ENCODE data around the gene TTLL10. TPM values are rescaled to one million over a fixed set of nuclear protein-coding genes. Genes with fewer than 3 reads are reported as not detected.

The TTLL10 gene
- total RNA-seq, 2 experiments from 2014 or later, result not detected

DNA sequence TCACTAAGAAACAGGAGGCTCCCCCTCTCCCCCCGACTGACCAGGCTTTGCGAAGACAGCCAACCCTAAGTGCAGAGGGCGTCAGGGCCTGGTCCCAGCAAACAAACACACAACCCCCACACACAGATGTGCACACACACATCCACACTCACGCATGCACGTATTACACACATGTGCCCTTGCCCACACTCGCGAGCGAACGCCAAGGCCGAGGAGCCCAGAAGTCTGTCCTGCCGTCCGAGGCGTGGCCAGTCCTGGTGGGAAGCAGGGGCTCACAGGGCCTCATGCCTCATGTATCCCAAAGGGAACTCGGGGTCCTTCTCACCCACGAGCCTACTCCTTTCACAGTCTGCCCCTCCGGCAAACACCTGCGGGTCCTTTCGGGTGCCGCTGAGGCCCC, 56.1 kb downstream of the TTLL10 start:
- intact Hi-C loops (cut with micrococcal nuclease), result loop anchor here (2.0 to 10.0 kb wide), 4 partner anchors 21 to 195 kb away; partner anchors contain the start of gene UBE2J2
- H3K36me3 Mint-ChIP-seq (ENCODE audit: low read depth), result peaks cover 29% of the 10 kb centered on the region
- H3K9me3 Mint-ChIP-seq, result no peaks in the 10 kb centered on the region

DNA sequence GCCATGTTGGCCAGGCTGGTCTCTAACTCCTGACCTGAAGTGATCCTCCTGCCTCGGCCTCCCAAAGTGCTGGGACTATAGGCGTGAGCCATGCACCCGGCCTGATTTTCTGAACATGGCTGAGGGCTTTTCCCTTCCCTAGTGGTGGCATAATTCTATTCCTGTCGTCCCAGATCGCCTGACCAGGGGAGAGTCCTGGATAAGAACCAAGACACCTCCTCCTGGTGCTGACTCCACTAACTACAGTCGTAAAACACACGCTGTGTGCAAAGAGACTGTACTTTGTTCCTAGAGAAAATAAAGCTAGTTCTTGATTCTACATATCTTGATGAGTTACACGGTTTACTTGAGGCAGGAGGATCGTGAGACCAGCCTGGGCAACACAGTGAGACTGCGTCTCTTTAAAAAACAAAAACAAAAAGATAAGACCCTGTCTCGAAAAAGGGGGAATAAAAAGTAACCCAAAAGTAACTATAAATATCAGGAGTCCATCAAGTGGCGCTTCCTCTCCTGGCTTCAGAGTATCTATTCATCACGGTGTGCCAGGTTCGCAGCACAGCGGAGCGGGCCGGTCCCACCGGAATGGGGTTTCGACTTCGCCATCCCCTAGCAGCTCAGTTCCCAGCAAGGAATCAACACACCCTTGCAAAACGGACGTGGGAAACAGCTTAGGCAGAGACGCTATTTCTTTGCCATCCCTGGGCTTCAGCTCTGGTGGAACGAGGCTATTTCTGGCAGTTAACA, 57.1 kb downstream of the TTLL10 start:
- H3K4me3 Mint-ChIP-seq, result peak overlapping the region; percentile 86
- peaks cover 39% of the 10 kb centered on the region for H3K4me1 Mint-ChIP-seq (ENCODE audit: low read depth)
- H3K27me3 Mint-ChIP-seq (ENCODE audit: low read depth), result no peaks in the 10 kb centered on the region
- intact Hi-C loops (cut with micrococcal nuclease), result loop anchor here (2.0 to 10.0 kb wide), 4 partner anchors 20 to 196 kb away; partner anchors contain the start of gene UBE2J2
- CTCF ChIA-PET, result interaction anchor here (0.7 to 2.2 kb wide), 4 partner anchors 51 to 170 kb away, joined by 3 to 9 read pairs (median 6); no protein-coding TSS in a partner anchor
- no peak for DNase-seq
- H3K36me3 Mint-ChIP-seq (ENCODE audit: low read depth), result peaks cover 24% of the 10 kb centered on the region
- H3K27ac Mint-ChIP-seq, result peak overlapping the region; percentile 86
- no peaks in the 10 kb centered on the region for H3K9me3 Mint-ChIP-seq

More for the DNA sequence above, 56.1 kb downstream of the TTLL10 start:
- Mint-ChIP-seq H3K27me3 (ENCODE audit: low read depth) (no peaks in the 10 kb centered on the region), H3K27ac (no peak overlapping the region), H3K4me3 (peak overlapping the region; percentile 39), H3K4me1 (ENCODE audit: low read depth) (peaks cover 42% of the 10 kb centered on the region)
- no peak for DNase-seq
- CTCF ChIA-PET, result interaction anchor here (0.6 to 2.2 kb wide), 3 partner anchors 107 to 110 kb away, joined by 3 to 9 read pairs (median 3); no protein-coding TSS in a partner anchor

DNA sequence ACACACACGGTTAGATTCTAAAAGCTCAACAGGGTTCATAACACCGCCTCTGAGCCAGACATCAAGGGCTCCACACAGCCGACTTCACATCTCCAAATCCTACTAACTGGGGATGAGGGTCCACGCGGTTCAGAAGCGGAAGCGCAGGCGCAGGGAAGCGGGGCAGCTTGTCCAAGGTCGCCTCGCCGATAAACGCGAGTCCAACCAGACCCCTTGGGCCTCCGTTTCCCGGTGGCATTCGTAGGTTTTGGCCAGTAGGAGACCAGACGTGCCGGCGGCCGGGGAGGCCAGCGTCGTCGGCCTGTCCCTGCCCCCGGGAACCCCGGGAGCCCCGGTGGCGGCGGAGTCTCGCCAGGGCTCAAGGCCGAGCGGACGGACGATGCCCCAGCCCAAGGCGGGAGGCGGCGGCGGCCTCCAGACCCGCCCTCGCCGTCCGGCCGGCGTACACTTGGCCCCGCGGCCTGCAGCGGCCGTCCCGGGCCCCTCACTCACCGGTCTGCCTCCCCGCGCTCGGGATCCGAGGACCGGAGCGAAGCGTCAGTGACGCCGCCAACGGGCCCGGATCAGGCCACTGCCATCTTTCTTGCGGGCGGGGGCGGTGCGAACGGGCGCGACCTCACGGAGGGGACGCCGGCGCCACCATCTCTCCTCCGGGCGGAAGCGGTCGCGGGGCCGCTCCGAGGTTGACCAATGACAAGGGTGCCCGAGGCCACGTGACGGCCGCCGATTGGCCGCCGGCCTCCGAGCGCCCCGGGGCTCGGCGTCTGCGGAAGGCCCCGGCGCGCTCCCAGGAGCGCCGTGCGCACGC, 57.9 kb downstream of the TTLL10 start, which contains the start of gene SDF4:
Gene SDF4 (minus strand): TSS at position 602 of the 808 bp plus-strand sequence. CDS start 3,229 bp downstream, outside the sequence.
- CTCF ChIA-PET, result interaction anchor here (1.0 to 1.5 kb wide), 2 partner anchors 51 to 109 kb away, joined by 3 to 9 read pairs; no protein-coding TSS in a partner anchor
- Mint-ChIP-seq H3K36me3 (ENCODE audit: low read depth) (peaks cover 21% of the 10 kb centered on the region), H3K4me3 (peak within 1 kb of the TSS; percentile 86), H3K4me1 (ENCODE audit: low read depth) (peaks cover 35% of the 10 kb centered on the region), H3K27me3 (ENCODE audit: low read depth) (no peaks in the 10 kb centered on the region), H3K9me3 (no peaks in the 10 kb centered on the region), H3K27ac (peak within 1 kb of the TSS; percentile 86)
- DNase-seq, result peak; percentile 97
- intact Hi-C loops (cut with micrococcal nuclease), result loop anchor here (1.0 to 10.0 kb wide), 6 partner anchors 19 to 197 kb away; partner anchors contain the start of genes C1orf159, PUSL1 and UBE2J2

DNA sequence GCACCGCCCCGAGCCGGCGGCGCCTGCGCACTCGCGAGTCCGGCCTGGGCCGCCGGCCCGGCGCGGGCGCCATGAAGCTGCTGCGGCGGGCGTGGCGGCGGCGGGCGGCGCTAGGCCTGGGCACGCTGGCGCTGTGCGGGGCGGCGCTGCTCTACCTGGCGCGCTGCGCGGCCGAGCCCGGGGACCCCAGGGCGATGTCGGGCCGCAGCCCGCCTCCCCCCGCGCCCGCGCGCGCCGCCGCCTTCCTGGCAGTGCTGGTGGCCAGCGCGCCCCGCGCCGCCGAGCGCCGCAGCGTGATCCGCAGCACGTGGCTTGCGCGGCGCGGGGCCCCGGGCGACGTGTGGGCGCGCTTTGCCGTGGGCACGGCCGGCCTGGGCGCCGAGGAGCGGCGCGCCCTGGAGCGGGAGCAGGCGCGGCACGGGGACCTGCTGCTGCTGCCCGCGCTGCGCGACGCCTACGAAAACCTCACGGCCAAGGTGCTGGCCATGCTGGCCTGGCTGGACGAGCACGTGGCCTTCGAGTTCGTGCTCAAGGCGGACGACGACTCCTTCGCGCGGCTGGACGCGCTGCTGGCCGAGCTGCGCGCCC, 58.6 kb downstream of the TTLL10 start, which contains the start of gene B3GALT6:
Gene B3GALT6 (plus strand): TSS at position 30 of the 588 bp plus-strand sequence. CDS start 42 bp downstream, at position 72.
- Mint-ChIP-seq H3K4me3 (peak within 1 kb of the TSS; percentile 86), H3K36me3 (ENCODE audit: low read depth) (peaks cover 21% of the 10 kb centered on the region), H3K4me1 (ENCODE audit: low read depth) (peaks cover 35% of the 10 kb centered on the region), H3K27me3 (ENCODE audit: low read depth) (no peaks in the 10 kb centered on the region), H3K9me3 (no peaks in the 10 kb centered on the region), H3K27ac (peak within 1 kb of the TSS; percentile 86)
- intact Hi-C loops (cut with micrococcal nuclease), result loop anchor here (1.0 to 10.0 kb wide), 3 partner anchors 76 to 198 kb away; partner anchors contain the start of genes C1orf159 and PUSL1
- CTCF ChIA-PET, result interaction anchor here (1.5 kb wide), 1 partner anchor 110 kb away, joined by 9 read pairs; no protein-coding TSS in a partner anchor
- no peak for DNase-seq

DNA sequence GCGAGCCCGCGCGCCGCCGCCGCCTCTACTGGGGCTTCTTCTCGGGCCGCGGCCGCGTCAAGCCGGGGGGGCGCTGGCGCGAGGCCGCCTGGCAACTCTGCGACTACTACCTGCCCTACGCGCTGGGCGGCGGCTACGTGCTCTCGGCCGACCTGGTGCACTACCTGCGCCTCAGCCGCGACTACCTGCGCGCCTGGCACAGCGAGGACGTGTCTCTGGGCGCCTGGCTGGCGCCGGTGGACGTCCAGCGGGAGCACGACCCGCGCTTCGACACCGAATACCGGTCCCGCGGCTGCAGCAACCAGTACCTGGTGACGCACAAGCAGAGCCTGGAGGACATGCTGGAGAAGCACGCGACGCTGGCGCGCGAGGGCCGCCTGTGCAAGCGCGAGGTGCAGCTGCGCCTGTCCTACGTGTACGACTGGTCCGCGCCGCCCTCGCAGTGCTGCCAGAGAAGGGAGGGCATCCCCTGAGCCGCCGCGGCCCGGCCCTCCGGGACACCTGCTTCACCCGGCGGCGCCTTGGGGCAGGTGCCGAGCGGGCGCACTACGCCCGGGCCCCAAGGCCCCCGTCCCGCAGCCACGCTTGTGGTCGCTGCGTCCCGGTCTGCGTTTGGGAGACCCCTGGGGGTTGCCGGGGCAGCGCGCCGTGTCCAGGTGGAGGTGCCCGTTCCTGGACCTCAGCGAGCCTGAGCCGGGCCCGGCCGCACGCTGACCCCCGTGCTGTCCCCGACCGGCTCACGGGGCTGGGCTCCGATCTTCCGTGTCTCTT, 59.3 kb downstream of the TTLL10 start:
- H3K36me3 Mint-ChIP-seq (ENCODE audit: low read depth), result peaks cover 18% of the 10 kb centered on the region
- peak overlapping the region; percentile 68 for H3K27ac Mint-ChIP-seq
- no peak for DNase-seq
- intact Hi-C loops (cut with micrococcal nuclease), result loop anchor here (1.0 to 10.0 kb wide), 3 partner anchors 75 to 198 kb away; partner anchors contain the start of genes C1orf159 and PUSL1
- no peaks in the 10 kb centered on the region for H3K27me3 Mint-ChIP-seq (ENCODE audit: low read depth)
- H3K4me1 Mint-ChIP-seq (ENCODE audit: low read depth), result peaks cover 35% of the 10 kb centered on the region
- peak overlapping the region; percentile 74 for H3K4me3 Mint-ChIP-seq
- CTCF ChIA-PET, result no interaction called here
- no peaks in the 10 kb centered on the region for H3K9me3 Mint-ChIP-seq

DNA sequence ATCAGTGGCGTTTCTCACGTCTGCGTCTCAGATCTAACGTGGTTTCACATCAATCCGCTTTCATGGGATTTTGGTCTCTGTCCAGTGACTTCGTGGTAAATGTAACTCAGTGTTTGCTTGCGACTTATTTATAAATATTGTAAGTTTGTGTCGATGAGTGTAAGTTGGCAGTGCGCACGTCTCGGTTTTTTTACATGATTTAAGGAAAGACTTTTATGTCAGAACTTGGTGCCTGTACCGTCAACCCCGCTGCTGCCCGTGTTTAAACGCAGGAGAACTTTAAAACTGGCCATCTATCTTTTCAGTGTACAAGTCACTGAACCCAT, 59.9 kb downstream of the TTLL10 start:
- CTCF ChIA-PET, result no interaction called here

DNA sequence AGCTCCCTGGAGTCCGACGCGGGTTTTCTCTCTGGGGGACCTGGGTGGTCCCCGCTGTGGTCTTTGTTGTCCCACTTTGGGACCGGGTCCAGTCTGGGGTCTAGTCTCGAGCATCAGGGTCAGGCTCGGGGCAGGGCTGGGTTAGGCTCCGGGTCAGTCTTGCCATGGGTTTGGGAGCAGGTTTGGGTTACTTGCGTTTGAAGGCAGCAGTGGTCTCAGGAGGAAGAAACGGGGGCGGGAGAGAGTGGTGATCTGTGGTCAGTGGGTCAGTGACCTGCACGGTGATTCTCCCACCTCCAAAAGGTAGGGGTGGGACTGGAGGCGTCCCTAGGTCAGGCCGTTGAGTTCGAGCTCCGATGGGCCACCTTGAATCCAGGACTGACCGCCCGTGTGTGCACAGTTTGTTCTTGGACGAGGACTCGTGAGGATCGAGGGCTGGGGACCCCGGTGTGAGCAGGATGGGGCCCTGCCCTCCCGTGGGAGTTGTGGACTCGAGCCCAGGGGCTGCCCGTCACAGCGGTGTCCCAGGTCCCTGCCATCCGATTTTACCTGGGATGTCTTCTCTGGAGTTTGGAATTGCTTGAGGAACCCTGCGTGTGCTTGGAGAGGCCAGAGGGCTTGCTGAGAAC, 60.6 kb downstream of the TTLL10 start:
- no peak for DNase-seq
- CTCF ChIA-PET, result no interaction called here

More for the DNA sequence above, 59.9 kb downstream of the TTLL10 start:
- H3K9me3 Mint-ChIP-seq, result no peaks in the 10 kb centered on the region
- no peak for DNase-seq
- no peaks in the 10 kb centered on the region for H3K27me3 Mint-ChIP-seq (ENCODE audit: low read depth)
- intact Hi-C loops (cut with micrococcal nuclease), result loop anchor here (10.0 kb wide), 1 partner anchor 199 kb away; no protein-coding TSS in a partner anchor
- H3K4me3 Mint-ChIP-seq, result peak overlapping the region; percentile 74
- peaks cover 34% of the 10 kb centered on the region for H3K4me1 Mint-ChIP-seq (ENCODE audit: low read depth)
- H3K27ac Mint-ChIP-seq, result peak overlapping the region; percentile 68
- H3K36me3 Mint-ChIP-seq (ENCODE audit: low read depth), result peaks cover 18% of the 10 kb centered on the region

DNA sequence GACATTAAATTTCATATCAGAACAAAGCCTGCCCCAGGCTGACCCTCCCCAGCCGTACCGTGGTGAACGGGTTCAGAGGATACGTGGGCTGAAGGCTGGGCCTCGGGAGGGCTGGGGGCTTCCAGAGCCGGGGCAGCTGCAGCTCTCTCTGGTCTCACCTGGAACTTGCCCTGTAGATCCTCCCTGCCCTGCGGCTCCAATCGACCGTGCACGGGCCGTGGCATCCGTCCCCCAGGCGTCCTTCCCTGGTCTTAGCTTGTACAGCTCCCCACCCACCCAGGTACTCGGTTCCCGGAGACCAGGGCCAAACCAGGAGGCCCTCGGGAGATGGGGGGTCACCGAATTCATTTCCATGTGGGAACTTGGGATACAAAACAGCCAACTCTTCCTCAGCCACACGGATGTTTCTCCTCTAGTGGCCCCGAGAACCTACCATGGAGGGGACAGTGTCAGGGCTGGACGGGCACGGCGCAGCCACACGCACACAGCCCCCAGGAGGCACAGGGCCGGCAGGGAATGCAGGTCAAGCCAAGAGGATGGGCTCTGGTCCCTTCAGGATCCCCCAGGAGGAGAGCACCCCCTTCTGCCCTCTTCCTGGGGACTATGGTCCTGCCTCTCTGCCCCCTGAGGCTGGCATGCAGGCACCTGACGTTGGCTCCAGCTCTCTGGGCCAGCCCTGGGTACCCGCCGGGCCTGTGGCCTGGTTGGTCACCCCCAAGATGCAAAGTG, 61.5 kb downstream of the TTLL10 start:
- no peaks in the 10 kb centered on the region for H3K9me3 Mint-ChIP-seq
- H3K27me3 Mint-ChIP-seq (ENCODE audit: low read depth), result no peaks in the 10 kb centered on the region
- H3K27ac Mint-ChIP-seq, result no peak overlapping the region
- intact Hi-C loops (cut with micrococcal nuclease), result loop anchor here (10.0 kb wide), 1 partner anchor 200 kb away; no protein-coding TSS in a partner anchor
- no peak overlapping the region for H3K4me3 Mint-ChIP-seq
- peaks cover 20% of the 10 kb centered on the region for H3K4me1 Mint-ChIP-seq (ENCODE audit: low read depth)
- DNase-seq, result no peak
- H3K36me3 Mint-ChIP-seq (ENCODE audit: low read depth), result peaks cover 14% of the 10 kb centered on the region
- CTCF ChIA-PET, result no interaction called here

More for the DNA sequence above, 60.6 kb downstream of the TTLL10 start:
- H3K4me1 Mint-ChIP-seq (ENCODE audit: low read depth), result peaks cover 28% of the 10 kb centered on the region
- H3K4me3 Mint-ChIP-seq, result peak overlapping the region; percentile 74
- peaks cover 15% of the 10 kb centered on the region for H3K36me3 Mint-ChIP-seq (ENCODE audit: low read depth)
- intact Hi-C loops (cut with micrococcal nuclease), result loop anchor here (10.0 kb wide), 1 partner anchor 199 kb away; no protein-coding TSS in a partner anchor
- no peaks in the 10 kb centered on the region for H3K27me3 Mint-ChIP-seq (ENCODE audit: low read depth)
- H3K9me3 Mint-ChIP-seq, result no peaks in the 10 kb centered on the region
- peak overlapping the region; percentile 19 for H3K27ac Mint-ChIP-seq

DNA sequence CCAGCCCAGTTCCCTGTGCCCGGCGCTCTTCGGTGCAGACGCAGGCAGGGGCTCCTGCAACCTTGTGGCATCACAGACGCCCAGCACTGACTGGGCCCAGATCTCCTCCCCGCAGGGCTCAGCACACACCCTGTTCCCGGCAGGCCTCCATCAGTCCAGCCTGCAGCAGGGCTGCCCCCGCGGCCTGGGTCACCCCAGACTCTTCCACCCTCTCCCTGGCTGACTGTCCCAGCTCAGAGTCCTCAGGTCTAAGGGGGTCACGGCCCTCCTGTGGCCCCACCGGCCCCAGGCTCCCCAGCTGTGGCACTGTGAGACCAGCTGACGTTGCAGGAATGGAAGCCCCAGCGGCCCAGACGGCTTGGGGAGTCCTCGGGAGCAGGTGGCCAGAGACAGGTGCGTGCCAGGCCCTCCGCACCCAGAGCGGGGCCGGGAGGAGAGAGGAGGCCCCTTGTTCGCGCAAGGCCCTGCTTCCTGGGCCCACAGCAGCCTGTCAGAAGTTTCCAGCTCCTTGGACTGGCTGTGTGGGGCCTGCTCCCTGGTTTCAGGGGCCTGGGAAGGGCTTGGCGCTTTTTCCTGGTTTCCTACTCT, 62.6 kb downstream of the TTLL10 start:
- peaks cover 14% of the 10 kb centered on the region for H3K4me1 Mint-ChIP-seq (ENCODE audit: low read depth)
- no peak for DNase-seq
- peaks cover 3% of the 10 kb centered on the region for H3K27me3 Mint-ChIP-seq (ENCODE audit: low read depth)
- intact Hi-C loops (cut with micrococcal nuclease), result loop anchor here (10.0 kb wide), 1 partner anchor 201 kb away; no protein-coding TSS in a partner anchor
- H3K27ac Mint-ChIP-seq, result no peak overlapping the region
- peaks cover 10% of the 10 kb centered on the region for H3K36me3 Mint-ChIP-seq (ENCODE audit: low read depth)
- no peak overlapping the region for H3K4me3 Mint-ChIP-seq
- CTCF ChIA-PET, result no interaction called here
- no peaks in the 10 kb centered on the region for H3K9me3 Mint-ChIP-seq

All from activated naive CD4-positive, alpha-beta T cell treated with anti-CD3 and anti-CD28 coated beads for 36 hours (primary cell).